ES-I3 (cell line): ENCODE results near the gene STIM1.

Source experiments
- H3K36me3 ChIP-seq: 2 replicates; pipeline ENCODE4 v1.6.1; 2013; ENCODE audit warnings: mild to moderate bottlenecking, low read length, control low read depth, moderate library complexity; ENCODE audit not compliant: insufficient read depth
- H3K4me1 ChIP-seq: 2 replicates; pipeline ENCODE4 v1.6.1; 2013; ENCODE audit warnings: mild to moderate bottlenecking, control low read depth, low read length; ENCODE audit not compliant: insufficient read depth
- H3K9ac ChIP-seq: 2 replicates; pipeline ENCODE4 v1.6.1; 2013; ENCODE audit warnings: low read depth, mild to moderate bottlenecking, low read length, moderate library complexity
- H3K9me3 ChIP-seq: 2 replicates; pipeline ENCODE4 v1.6.1; 2013; ENCODE audit warnings: mild to moderate bottlenecking, low read length, moderate library complexity; ENCODE audit not compliant: control insufficient read depth, insufficient read depth

STIM1 gene

DNA sequence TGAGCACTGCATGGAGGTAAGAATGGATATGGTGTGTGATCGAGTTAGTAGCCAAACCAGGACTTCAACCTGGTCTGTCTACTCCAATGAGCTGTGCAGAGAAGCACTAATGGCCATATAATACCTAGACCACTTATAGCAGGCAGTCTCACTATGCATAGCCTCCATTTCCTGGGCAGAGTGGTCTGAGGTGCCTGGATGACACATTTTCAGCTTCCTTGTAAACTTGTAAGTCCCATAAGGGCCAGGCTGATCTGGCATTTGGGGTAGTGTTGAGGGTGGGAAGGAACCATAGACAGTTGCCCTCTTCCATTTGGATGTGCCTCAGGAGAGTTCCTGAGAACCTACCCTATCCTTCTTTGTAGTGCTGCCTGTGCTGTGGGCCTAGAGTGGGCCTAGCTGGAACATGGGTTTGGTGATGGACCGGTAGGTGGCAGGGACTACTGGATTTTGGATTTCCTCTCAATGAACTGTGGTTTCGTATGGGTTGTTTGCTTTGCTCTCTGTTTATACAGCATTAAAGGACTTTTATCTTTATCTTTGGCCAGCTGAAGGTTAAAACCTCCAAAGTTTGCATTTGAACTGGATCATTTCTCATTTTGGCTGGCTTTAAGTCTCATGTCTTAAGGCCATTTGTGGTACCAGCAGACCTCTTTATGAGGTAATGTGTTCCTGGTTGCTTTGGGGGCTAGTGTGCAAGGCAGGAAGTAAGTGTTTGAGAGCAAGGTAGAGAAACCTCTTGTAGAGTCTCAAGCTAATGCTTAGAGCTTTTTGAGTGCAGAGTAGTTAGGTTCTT, 86.9 kb downstream of the STIM1 start:
- H3K9me3 ChIP-seq, result no peaks in the 10 kb centered on the region
- no peak overlapping the region for H3K9ac ChIP-seq
- no peaks in the 10 kb centered on the region for H3K36me3 ChIP-seq
- H3K4me1 ChIP-seq, result no peaks in the 10 kb centered on the region

GRCh38 chr11:3942956-3943497, 87.6 kb downstream of the STIM1 start:
- no peaks in the 10 kb centered on the region for H3K36me3 ChIP-seq
- H3K9me3 ChIP-seq, result no peaks in the 10 kb centered on the region
- no peaks in the 10 kb centered on the region for H3K4me1 ChIP-seq
- no peak overlapping the region for H3K9ac ChIP-seq

DNA sequence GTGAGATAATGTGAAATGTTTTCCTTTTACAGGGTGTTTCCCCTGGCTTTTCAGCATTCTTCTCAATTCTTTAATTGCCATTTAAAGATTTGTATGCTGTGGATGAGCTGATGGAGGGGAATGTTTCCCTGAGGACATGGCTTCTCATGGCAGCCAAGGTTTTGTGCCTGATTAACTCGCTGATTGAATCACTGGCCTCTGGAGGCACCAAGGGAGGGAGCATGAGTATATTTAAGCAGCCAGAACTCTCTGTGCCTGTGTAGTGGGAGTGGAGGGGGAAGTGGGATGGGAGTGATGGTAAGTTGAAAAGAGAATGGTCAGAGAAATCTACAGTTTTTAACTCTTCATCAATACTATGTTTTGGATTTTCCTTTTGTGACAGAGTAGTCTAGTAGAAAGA, 88.7 kb downstream of the STIM1 start:
- H3K9ac ChIP-seq, result no peak overlapping the region
- H3K36me3 ChIP-seq, result no peaks in the 10 kb centered on the region
- no peaks in the 10 kb centered on the region for H3K9me3 ChIP-seq
- no peaks in the 10 kb centered on the region for H3K4me1 ChIP-seq

- Histone ChIP-seq H3K9ac (no peak overlapping the region), H3K36me3 (no peaks in the 10 kb centered on the region), H3K4me1 (0 out of 2 replicates have a peak, but pooled peaks cover 3% of the 10 kb centered on the region), H3K9me3 (no peaks in the 10 kb centered on the region)
These were observed 91.1 kb downstream of the STIM1 start for GRCh38 chr11:3946455-3947017.

- Histone ChIP-seq H3K4me1 (0 out of 2 replicates have a peak, but pooled peaks cover 3% of the 10 kb centered on the region), H3K36me3 (no peaks in the 10 kb centered on the region), H3K9ac (no peak overlapping the region), H3K9me3 (no peaks in the 10 kb centered on the region)
These were observed 91.6 kb downstream of the STIM1 start for GRCh38 chr11:3947061-3947460.

- no peak overlapping the region for H3K9ac ChIP-seq
- H3K4me1 ChIP-seq, result 0 out of 2 replicates have a peak, but pooled peaks cover 3% of the 10 kb centered on the region
- no peaks in the 10 kb centered on the region for H3K9me3 ChIP-seq
- H3K36me3 ChIP-seq, result no peaks in the 10 kb centered on the region
These were observed 93.7 kb downstream of the STIM1 start for GRCh38 chr11:3949125-3949524.

GRCh38 chr11:3950996-3951660, 95.7 kb downstream of the STIM1 start:
- Histone ChIP-seq H3K9me3 (no peaks in the 10 kb centered on the region), H3K4me1 (0 out of 2 replicates have a peak, but pooled peaks cover 3% of the 10 kb centered on the region), H3K36me3 (no peaks in the 10 kb centered on the region), H3K9ac (no peak overlapping the region)

- Histone ChIP-seq H3K9ac (no peak overlapping the region), H3K36me3 (no peaks in the 10 kb centered on the region), H3K4me1 (0 out of 2 replicates have a peak, but pooled peaks cover 3% of the 10 kb centered on the region), H3K9me3 (no peaks in the 10 kb centered on the region)
These were observed 97.3 kb downstream of the STIM1 start for GRCh38 chr11:3952715-3953114.

GRCh38 chr11:3953327-3953726, 97.9 kb downstream of the STIM1 start:
- Histone ChIP-seq H3K9ac (no peak overlapping the region), H3K4me1 (0 out of 2 replicates have a peak, but pooled peaks cover 3% of the 10 kb centered on the region), H3K9me3 (no peaks in the 10 kb centered on the region), H3K36me3 (no peaks in the 10 kb centered on the region)

DNA sequence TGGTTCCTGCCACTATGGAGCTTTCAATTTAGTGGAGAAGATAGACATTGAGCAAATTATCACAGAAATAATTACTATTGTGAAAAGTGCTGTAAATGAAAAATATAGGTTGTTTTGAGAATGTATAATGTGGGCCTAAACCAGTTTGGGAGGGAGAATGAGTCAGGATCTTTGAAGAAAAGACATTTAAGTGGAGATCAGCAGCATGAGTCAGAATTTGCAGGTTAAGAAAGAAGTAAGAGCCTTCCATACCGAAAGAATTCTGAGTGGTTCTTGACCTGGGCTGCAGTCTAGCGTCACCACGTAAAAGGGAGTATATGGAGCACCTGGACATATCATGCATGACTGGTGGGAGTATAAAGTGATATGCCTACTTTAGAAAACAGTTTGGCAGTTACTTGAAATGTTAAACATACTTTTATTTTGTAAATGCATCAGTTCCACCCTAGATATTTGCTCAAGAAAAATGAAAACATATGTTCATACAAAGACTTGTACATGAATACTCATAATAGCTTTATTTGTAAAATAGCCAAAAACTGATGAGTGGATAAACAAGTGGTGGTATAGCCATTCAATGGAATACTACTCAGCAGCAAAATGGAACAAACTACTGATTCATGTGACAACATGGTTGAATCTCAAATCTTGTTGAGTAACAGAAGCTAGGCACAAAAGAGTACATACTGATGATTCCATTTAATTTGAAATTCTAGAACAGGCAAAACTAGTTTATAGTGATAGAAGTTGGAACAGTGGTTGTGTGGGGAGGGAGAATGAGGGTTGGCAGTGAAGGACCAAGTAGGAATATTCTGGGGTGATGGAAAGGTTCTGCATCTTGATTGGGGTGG, 99.2 kb downstream of the STIM1 start:
- no peaks in the 10 kb centered on the region for H3K36me3 ChIP-seq
- 0 out of 2 replicates have a peak, but pooled peaks cover 3% of the 10 kb centered on the region for H3K4me1 ChIP-seq
- no peak overlapping the region for H3K9ac ChIP-seq
- no peaks in the 10 kb centered on the region for H3K9me3 ChIP-seq

DNA sequence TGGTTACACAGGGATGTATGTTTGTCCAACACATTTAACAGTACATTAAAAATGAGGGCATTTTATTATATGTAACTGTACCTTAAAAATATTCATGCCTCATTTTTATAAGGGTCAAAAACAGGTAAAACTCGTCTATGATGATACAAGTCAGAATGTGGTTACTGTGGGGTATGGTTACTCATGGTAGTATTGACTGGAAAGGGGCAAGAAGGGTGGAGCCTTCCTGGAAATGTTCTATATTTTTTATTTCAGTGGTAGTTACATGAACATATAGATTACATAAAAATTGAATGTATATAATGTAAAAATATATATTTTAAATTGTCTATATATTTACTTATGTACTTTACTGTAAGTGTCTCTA, 99.8 kb downstream of the STIM1 start:
- no peaks in the 10 kb centered on the region for H3K9me3 ChIP-seq
- no peaks in the 10 kb centered on the region for H3K36me3 ChIP-seq
- 0 out of 2 replicates have a peak, but pooled peaks cover 3% of the 10 kb centered on the region for H3K4me1 ChIP-seq
- H3K9ac ChIP-seq, result no peak overlapping the region

GRCh38 chr11:3956038-3956437, 100.6 kb downstream of the STIM1 start:
- Histone ChIP-seq H3K4me1 (0 out of 2 replicates have a peak, but pooled peaks cover 2% of the 10 kb centered on the region), H3K9ac (no peak overlapping the region), H3K9me3 (no peaks in the 10 kb centered on the region)

DNA sequence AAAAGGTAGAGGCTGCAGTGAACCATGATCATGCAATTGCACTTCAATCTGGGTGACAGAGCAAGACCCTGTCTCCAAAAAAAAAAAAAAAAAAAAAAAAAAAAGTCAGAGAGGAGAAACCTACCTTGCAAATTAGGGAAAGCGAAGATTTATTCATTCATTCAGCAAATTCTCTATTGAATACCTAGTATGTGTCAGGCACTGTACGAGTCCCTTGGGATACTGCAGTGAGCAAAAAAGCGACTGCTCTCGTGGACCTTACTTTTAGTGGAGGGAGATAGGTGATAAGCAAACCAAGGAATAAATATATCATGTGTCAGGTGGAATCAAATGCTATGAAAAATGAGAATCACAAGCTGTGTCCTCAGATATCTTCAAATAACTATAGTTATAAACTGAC, 101.3 kb downstream of the STIM1 start:
- H3K9ac ChIP-seq, result no peak overlapping the region
- H3K4me1 ChIP-seq, result no peaks in the 10 kb centered on the region
- no peaks in the 10 kb centered on the region for H3K9me3 ChIP-seq
- H3K36me3 ChIP-seq, result no peaks in the 10 kb centered on the region

More at GRCh38 chr11:3956038-3956437, 100.6 kb downstream of the STIM1 start:
- no peaks in the 10 kb centered on the region for H3K36me3 ChIP-seq

- Histone ChIP-seq H3K9me3 (no peaks in the 10 kb centered on the region), H3K36me3 (no peaks in the 10 kb centered on the region), H3K9ac (no peak overlapping the region), H3K4me1 (no peaks in the 10 kb centered on the region)
These were observed 102.0 kb downstream of the STIM1 start for GRCh38 chr11:3957437-3957836.
